Inflammatory macrophage (primary cell): ENCODE results near the gene TSPAN11.

Source experiments
- DNase-seq, 2 donors: peaks; one replicate each; pipeline ENCODE4 v3.0.0-alpha.2; 2020 to 2022

TSPAN11 gene

GRCh38 chr12:30962047-30962446 lies 35.5 kb downstream of the TSPAN11 start:
- no peak for DNase-seq

DNA sequence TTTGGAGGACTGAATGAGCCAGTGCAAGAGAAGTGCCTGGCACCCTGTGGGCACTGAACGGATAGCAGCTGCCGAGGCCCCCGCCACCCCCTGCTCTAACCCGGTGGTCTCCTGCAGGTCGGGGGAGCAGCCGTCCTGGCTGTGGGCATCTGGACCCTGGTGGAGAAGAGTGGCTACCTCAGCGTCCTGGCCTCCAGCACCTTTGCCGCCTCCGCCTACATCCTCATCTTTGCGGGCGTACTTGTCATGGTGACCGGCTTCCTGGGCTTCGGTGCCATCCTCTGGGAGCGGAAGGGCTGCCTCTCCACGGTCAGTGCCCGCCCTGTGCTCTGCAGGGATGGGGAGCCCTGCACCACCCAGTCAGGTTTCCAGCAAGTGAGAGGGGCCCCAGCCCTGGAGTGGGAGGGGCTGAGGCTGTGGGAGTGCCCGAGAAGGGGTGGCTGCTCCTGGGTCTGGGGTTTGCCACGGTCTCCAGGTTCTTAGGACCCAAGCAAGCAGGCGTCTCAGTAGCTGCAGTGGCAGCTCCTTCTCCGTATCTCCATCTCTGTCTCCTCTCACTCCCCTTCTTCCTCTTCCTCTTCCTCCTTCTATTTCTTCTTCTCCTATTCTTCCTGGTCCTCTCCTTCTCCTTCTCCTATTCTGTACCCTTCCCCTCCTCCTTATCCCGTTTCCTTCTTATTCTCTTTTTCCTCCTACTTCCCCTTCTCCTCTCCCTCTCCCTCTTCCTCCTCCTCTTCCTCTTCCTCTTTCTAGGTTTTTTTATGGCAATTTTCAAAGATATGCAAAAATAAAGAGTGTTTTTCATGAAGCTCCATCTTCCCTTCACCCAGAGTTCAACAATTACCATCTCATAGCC lies 37.4 kb downstream of the TSPAN11 start:
- no peak for DNase-seq

- no peak for DNase-seq
Observed at GRCh38 chr12:30964896-30965612, 38.5 kb downstream of the TSPAN11 start.

GRCh38 chr12:30965613-30965985 lies 39.1 kb downstream of the TSPAN11 start:
- no peak for DNase-seq

GRCh38 chr12:30967026-30967425 lies 40.5 kb downstream of the TSPAN11 start:
- no peak for DNase-seq

DNA sequence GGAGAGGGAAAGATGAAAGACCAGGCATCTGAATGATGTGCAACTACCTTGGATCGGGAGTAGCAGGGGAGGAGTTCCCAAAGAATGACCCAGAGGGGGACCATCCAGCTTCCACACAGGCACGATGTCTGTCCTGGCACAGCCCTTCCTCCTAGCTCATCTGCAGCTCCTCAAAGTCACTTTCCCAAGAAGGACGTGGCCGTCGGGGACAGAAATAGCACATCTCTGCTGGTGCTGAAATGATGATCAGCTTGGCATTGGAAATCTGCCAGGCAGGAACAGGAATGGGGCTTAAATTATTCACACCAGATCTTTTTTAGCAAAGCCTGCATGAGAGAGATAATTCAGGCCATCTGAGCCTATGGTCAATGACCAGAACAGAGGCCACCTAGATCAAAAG lies 41.7 kb downstream of the TSPAN11 start:
- no peak for DNase-seq

- no peak for DNase-seq
Observed at GRCh38 chr12:30969006-30969405, 42.5 kb downstream of the TSPAN11 start.

DNA sequence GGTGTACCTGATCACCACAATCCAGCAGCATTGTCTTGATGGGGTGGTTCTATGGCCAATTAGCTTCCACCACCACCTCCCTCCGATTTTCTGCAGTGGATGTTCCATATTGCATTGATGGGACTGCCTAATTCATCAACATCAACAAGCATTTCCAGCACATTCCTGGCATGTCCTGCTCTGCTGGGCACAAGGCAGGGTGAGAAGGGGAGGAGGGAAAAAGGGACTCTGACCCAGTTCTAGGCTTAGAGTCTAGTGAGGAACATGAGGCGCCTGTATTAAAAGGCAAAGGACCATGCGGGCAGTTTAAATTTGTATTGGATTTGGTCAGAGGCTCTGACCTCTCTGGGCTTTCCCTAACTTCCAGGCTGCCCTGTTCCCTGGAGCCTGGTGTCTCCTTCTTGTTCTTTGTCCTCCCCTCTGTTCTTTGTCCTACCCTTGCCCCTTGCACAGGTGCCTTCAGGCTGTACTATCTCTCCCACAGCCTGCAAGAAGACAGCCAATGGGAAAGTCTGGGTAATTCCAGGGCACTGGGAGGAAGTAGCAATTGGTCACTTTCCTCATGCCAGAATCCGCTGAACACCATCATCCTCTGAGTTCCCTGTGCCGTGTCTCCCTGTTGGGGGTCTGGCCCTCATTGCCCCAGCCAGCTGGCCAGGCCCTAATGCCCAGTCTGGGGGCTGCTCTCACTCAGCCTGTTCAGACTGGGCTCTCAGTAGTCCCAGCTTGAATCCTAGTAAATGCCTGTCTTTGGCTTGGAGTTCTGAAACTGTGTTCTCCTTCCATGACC lies 43.3 kb downstream of the TSPAN11 start:
- DNase-seq, result no peak

- no peak for DNase-seq
Observed at GRCh38 chr12:30970559-30971197, 44.1 kb downstream of the TSPAN11 start.

- DNase-seq, result no peak
Observed at GRCh38 chr12:30972035-30972434, 45.5 kb downstream of the TSPAN11 start.

GRCh38 chr12:30973175-30973574 lies 46.6 kb downstream of the TSPAN11 start:
- no peak for DNase-seq

DNA sequence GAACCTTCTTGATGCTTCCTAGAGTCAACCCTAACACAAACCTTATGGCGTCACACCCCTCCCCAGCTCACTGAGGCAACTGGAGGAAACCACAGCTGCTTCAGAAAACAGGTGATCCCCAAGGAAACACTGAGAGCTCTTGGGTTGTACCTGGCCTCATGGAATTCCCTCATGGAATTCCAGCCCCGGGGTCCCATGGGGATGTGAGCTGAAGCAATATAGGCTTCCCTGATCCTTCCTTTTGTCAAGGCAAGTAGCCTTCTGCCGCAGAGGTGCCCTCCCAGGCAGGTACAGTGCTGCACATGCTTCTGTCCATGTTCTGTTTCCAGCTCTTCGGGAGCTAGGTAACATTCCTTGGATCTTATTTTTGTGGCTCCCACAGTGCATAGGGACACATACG lies 47.3 kb downstream of the TSPAN11 start:
- no peak for DNase-seq

DNA sequence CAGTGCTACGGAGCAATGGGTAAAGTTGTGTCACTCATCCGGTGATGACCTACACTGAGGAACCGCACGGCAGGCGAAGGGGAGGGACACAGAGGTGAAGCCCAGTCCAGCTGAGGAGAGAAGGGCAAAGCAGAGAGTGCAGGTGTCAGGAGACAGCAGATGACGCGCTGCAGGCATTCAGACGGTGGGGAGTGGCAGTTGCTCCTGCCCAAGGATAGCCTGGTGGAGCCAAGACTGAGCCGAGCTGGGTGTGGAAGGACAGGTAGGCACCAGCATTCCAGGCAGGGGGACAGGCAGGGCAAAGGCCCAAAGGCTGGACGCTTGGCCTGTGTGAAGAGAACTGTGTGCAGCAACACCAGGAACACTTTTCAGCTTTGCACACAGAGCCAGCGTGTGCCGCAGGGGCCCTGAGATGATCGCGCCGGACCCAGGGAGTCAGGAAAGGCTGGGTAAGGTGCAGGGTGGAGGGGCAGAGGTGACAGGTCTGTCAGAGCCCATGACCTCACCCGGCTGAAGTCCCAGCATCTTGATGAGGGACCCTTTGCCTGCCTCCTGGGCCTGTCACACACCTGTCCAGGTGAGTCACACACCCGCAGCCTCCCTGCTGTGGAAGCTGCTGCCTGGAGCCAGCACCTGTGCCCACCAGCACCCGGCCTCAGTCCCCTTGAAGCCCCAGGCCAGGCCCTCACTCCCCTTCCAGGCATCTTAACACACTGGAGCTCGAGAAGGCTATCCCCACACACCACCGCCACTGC lies 48.4 kb downstream of the TSPAN11 start:
- DNase-seq, result no peak

- no peak for DNase-seq
Observed at GRCh38 chr12:30975581-30975980, 49.0 kb downstream of the TSPAN11 start.

- DNase-seq, result no peak
Observed at GRCh38 chr12:30976206-30976605, 49.7 kb downstream of the TSPAN11 start.

- no peak for DNase-seq
Observed at GRCh38 chr12:30977124-30977523, 50.6 kb downstream of the TSPAN11 start.

GRCh38 chr12:30977537-30978349 lies 51.2 kb downstream of the TSPAN11 start:
- DNase-seq, result no peak

GRCh38 chr12:30978639-30979038 lies 52.1 kb downstream of the TSPAN11 start:
- DNase-seq, result no peak

- DNase-seq, result no peak
Observed at GRCh38 chr12:30979371-30980259, 53.1 kb downstream of the TSPAN11 start.
